Panc1 (cell line): ENCODE results near the gene ALPP.
A peak's percentile ranks its signal among the peaks of the same experiment; 100 is the strongest.
"Not testable (repeated sequence)": the region's sequence is repeated elsewhere in the genome, so short reads cannot be mapped to it uniquely, and the experiment has no call there.

Experiments used
- TF ChIP-seq, protein P1 (sequence below), 2 experiments: IDR thresholded peaks; 2 replicates each; pipeline ENCODE4 v1.6.1; 2011 to 2012; ENCODE audit warnings: low read depth in 2 of 2, control low read depth in 1 of 2, low read length in 1 of 2, mild to moderate bottlenecking in 1 of 2, moderate library complexity in 1 of 2; ENCODE audit not compliant: insufficient read depth in 1 of 2
- TF ChIP-seq, protein P2 (sequence below): fragments of 450-650 bp; IDR thresholded peaks from 2 replicates; pipeline ENCODE4 v1.5.1; 2017; ENCODE audit warnings: mild to moderate bottlenecking

DNA sequence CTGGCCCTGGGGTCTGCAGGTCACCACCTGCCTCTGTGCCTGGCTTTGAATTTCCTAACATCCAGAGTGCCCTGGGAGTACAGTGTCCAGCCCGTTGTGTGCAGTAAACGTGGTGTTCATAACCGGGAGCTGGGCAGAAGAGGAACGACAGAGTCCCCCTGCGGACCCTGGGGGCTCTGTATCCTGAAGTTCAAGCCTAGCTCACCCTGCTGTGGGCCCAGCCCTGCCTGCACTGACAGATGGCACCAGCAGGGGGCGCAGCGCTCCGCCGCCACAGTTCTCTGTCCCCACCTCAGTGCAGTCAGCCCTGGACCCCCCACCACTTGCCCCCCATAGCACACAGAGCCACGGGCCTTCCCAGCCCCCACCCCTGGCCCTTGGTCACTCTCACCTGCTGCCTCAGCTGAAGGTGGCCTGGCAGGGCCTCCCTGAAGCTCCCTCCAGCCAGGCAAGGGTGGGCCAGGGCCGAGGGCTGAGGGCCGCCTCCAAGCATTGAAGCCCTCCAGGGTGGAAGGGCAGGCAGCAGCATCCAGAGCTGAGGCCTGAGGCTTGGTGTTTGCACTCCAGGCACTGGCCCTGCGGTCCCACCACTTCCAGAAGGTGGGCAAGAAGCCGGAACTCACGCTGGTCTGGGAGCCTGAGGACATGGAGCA lies 43.2 kb upstream of the ALPP start:
- TF ChIP-seq, protein P1, sequence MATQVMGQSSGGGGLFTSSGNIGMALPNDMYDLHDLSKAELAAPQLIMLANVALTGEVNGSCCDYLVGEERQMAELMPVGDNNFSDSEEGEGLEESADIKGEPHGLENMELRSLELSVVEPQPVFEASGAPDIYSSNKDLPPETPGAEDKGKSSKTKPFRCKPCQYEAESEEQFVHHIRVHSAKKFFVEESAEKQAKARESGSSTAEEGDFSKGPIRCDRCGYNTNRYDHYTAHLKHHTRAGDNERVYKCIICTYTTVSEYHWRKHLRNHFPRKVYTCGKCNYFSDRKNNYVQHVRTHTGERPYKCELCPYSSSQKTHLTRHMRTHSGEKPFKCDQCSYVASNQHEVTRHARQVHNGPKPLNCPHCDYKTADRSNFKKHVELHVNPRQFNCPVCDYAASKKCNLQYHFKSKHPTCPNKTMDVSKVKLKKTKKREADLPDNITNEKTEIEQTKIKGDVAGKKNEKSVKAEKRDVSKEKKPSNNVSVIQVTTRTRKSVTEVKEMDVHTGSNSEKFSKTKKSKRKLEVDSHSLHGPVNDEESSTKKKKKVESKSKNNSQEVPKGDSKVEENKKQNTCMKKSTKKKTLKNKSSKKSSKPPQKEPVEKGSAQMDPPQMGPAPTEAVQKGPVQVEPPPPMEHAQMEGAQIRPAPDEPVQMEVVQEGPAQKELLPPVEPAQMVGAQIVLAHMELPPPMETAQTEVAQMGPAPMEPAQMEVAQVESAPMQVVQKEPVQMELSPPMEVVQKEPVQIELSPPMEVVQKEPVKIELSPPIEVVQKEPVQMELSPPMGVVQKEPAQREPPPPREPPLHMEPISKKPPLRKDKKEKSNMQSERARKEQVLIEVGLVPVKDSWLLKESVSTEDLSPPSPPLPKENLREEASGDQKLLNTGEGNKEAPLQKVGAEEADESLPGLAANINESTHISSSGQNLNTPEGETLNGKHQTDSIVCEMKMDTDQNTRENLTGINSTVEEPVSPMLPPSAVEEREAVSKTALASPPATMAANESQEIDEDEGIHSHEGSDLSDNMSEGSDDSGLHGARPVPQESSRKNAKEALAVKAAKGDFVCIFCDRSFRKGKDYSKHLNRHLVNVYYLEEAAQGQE (IDR thresholded peaks at IDR 0.05; ENCODE audit: insufficient read depth in 1 of 2, low read depth in 2 of 2, low read length in 1 of 2): not testable (repeated sequence)
- TF ChIP-seq, protein P2, sequence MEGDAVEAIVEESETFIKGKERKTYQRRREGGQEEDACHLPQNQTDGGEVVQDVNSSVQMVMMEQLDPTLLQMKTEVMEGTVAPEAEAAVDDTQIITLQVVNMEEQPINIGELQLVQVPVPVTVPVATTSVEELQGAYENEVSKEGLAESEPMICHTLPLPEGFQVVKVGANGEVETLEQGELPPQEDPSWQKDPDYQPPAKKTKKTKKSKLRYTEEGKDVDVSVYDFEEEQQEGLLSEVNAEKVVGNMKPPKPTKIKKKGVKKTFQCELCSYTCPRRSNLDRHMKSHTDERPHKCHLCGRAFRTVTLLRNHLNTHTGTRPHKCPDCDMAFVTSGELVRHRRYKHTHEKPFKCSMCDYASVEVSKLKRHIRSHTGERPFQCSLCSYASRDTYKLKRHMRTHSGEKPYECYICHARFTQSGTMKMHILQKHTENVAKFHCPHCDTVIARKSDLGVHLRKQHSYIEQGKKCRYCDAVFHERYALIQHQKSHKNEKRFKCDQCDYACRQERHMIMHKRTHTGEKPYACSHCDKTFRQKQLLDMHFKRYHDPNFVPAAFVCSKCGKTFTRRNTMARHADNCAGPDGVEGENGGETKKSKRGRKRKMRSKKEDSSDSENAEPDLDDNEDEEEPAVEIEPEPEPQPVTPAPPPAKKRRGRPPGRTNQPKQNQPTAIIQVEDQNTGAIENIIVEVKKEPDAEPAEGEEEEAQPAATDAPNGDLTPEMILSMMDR: peak; percentile 86
